DOHH2 (cell line): ENCODE measurements around the gene CDH18.

ENCODE experiments used
- H3F3A ChIP-seq: fragments of 200-600 bp; sonication (generic), shearing (Covaris generic); 2 replicates; pipeline ENCODE4 v1.6.0; 2016; ENCODE audit warnings: antibody characterized with exemption, mild to moderate bottlenecking; ENCODE audit not compliant: control insufficient read depth, insufficient read depth
- H3K27ac ChIP-seq: fragments of 200-600 bp; sonication (generic); 2 replicates; pipeline ENCODE4 v1.5.1; 2014; ENCODE audit warnings: low read depth, mild to moderate bottlenecking, low read length, moderate library complexity
- H3K27me3 ChIP-seq: fragments of 200-600 bp; sonication (generic); 2 replicates; pipeline ENCODE4 v1.6.1; 2014; ENCODE audit warnings: mild to moderate bottlenecking, low read length, mixed read lengths; ENCODE audit not compliant: control insufficient read depth
- H3K36me3 ChIP-seq: fragments of 200-600 bp; sonication (generic); 2 replicates; pipeline ENCODE4 v1.6.1; 2014; ENCODE audit warnings: mild to moderate bottlenecking, low read length, moderate library complexity, mixed read lengths; ENCODE audit not compliant: control insufficient read depth
- H3K4me1 ChIP-seq: fragments of 200-600 bp; sonication (generic); 2 replicates; pipeline ENCODE4 v1.6.1; 2014; ENCODE audit warnings: mild to moderate bottlenecking, low read length, mixed read lengths; ENCODE audit not compliant: control insufficient read depth
- H3K4me2 ChIP-seq: fragments of 200-600 bp; sonication (generic); 2 replicates; pipeline ENCODE4 v1.6.0; 2014; ENCODE audit warnings: mild to moderate bottlenecking, low read length, moderate library complexity
- H3K4me3 ChIP-seq: fragments of 200-600 bp; sonication (generic); 2 replicates; pipeline ENCODE4 v1.5.1; 2014; ENCODE audit warnings: mild to moderate bottlenecking, low read length, mixed read lengths
- H3K79me2 ChIP-seq: fragments of 200-600 bp; sonication (generic); 2 replicates; pipeline ENCODE4 v1.6.1; 2014; ENCODE audit warnings: mild to moderate bottlenecking, low read length, mixed read lengths; ENCODE audit not compliant: control insufficient read depth
- H3K9me2 ChIP-seq: fragments of 200-600 bp; sonication (generic); replicated peaks from 2 replicates; pipeline ENCODE4 v1.6.1; 2014; ENCODE audit warnings: mild to moderate bottlenecking, low read length, mixed read lengths; ENCODE audit not compliant: control insufficient read depth
- H3K9me3 ChIP-seq: fragments of 200-600 bp; sonication (generic); 2 replicates; pipeline ENCODE4 v1.6.1; 2014; ENCODE audit warnings: antibody characterized with exemption, low read length, mixed read lengths; ENCODE audit not compliant: control insufficient read depth, insufficient read depth
- H4K20me1 ChIP-seq: fragments of 200-600 bp; sonication (generic); 2 replicates; pipeline ENCODE4 v1.6.0; 2014; ENCODE audit warnings: low read depth, mild to moderate bottlenecking, antibody characterized with exemption, low read length, moderate library complexity; ENCODE audit not compliant: control insufficient read depth, insufficient read depth
- EZH2phosphoT487 ChIP-seq: fragments of 200-600 bp; sonication (generic); IDR thresholded peaks from 2 replicates; pipeline ENCODE4 v1.6.1; 2017; ENCODE audit warnings: borderline replicate concordance, mild to moderate bottlenecking, antibody characterized with exemption, low read length, moderate library complexity, mixed read lengths
- TF ChIP-seq, protein P1 (sequence below): fragments of 200-600 bp; sonication (generic); IDR thresholded peaks from one replicate; pipeline ENCODE4 v1.5.1; 2014; ENCODE audit warnings: antibody characterized with exemption, mild to moderate bottlenecking, low read depth, low read length; ENCODE audit not compliant: poor library complexity, severe bottlenecking

The CDH18 gene

DNA sequence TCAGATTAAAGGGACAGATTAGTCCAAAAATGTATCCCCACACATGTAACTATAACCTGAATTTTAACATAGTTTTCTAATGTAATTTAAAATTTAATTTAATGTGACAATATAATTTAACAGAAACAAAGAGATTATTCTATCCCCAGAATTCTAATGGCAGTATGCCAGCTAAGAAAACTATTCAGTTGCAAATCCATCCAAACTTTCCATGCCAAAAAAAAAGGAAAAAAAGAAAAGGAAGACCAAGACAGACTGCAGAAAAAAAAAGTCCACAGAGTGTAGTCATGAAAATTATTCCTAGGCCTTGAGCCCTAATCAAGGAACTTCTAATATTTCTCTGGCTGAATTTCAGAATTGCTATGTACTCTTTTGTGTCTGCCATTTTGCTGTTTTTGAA is 217.6 kb downstream of the CDH18 start:
- H3K4me3 ChIP-seq: no peak overlapping the region
- TF ChIP-seq, protein P1, sequence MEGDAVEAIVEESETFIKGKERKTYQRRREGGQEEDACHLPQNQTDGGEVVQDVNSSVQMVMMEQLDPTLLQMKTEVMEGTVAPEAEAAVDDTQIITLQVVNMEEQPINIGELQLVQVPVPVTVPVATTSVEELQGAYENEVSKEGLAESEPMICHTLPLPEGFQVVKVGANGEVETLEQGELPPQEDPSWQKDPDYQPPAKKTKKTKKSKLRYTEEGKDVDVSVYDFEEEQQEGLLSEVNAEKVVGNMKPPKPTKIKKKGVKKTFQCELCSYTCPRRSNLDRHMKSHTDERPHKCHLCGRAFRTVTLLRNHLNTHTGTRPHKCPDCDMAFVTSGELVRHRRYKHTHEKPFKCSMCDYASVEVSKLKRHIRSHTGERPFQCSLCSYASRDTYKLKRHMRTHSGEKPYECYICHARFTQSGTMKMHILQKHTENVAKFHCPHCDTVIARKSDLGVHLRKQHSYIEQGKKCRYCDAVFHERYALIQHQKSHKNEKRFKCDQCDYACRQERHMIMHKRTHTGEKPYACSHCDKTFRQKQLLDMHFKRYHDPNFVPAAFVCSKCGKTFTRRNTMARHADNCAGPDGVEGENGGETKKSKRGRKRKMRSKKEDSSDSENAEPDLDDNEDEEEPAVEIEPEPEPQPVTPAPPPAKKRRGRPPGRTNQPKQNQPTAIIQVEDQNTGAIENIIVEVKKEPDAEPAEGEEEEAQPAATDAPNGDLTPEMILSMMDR: no peak
- no peaks in the 10 kb centered on the region for H3K9me2 ChIP-seq
- no peaks in the 10 kb centered on the region for H3K4me1 ChIP-seq
- H3K79me2 ChIP-seq: no peaks in the 10 kb centered on the region
- H3K9me3 ChIP-seq: no peaks in the 10 kb centered on the region
- H4K20me1 ChIP-seq: no peaks in the 10 kb centered on the region
- H3K27me3 ChIP-seq: no peaks in the 10 kb centered on the region
- H3K4me2 ChIP-seq: no peak overlapping the region
- H3F3A ChIP-seq: no peaks in the 10 kb centered on the region
- H3K36me3 ChIP-seq: no peaks in the 10 kb centered on the region
- H3K27ac ChIP-seq: no peak overlapping the region

DNA sequence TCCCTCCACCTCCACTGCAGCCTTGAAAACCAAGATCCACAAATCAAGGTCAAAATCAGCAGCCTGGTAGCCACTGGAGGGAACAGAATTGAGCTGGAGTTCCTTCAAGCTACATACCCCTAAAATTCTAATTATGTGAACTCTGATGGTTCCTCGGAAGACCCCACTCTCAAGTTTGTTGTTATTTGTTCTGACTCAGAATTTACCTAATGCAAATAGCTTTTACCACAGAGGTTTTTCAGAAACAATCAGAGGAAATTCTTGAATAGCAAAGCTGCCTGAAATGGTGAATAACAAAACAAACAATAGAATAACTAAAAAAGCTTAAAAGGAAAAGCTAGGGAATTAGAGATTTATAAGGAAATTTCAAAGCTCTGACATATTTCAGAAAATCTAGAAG is 220.0 kb downstream of the CDH18 start:
- H3K4me3 ChIP-seq: no peak overlapping the region
- no peaks in the 10 kb centered on the region for H3K36me3 ChIP-seq
- H3K27ac ChIP-seq: no peak overlapping the region
- no peaks in the 10 kb centered on the region for H3K27me3 ChIP-seq
- H3F3A ChIP-seq: no peaks in the 10 kb centered on the region
- no peaks in the 10 kb centered on the region for H3K9me2 ChIP-seq
- H3K79me2 ChIP-seq: no peaks in the 10 kb centered on the region
- no peaks in the 10 kb centered on the region for H4K20me1 ChIP-seq
- TF ChIP-seq EZH2phosphoT487: no peak
- no peak overlapping the region for H3K4me2 ChIP-seq
- no peaks in the 10 kb centered on the region for H3K9me3 ChIP-seq
- H3K4me1 ChIP-seq: no peaks in the 10 kb centered on the region

DNA sequence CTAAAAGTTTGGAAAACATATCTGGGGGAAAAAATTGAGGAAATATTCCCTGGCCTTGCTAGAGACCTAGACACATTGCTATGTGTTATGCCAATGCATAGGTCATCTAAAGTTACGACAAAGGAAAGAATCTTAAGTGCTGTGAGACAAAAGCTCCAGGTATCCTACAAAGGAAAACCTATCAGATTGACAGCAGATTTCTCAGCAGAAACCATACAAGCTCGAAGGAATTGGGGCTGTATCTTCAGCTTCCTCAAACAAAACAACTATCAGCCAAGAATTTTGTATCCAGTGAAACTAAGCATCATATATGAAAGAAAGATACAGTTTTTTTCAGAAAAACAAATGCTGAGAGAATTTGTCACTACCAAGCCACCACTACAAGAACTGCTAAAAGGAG is 234.4 kb downstream of the CDH18 start:
- no peak overlapping the region for H3K4me3 ChIP-seq
- no peak for TF ChIP-seq EZH2phosphoT487
- TF ChIP-seq, protein P1: no peak
- no peaks in the 10 kb centered on the region for H4K20me1 ChIP-seq

DNA sequence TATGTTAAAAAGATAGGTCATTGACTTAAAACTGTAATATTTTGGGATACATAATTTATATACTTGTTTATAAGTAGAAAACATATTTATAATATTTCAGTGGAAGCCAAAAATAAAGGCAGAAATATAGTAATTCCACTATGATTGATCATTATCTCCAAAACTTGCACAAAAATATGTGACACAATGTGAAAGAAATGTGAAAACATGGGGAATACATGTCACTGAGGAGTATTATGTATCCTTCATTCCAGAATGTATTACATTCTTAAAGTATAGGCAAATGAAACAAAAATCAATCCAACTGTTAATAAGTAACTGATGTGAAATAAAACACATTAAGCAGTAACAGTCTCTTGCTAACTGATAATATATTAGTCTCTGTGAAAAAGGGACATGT is 236.7 kb downstream of the CDH18 start:
- H3K79me2 ChIP-seq: no peaks in the 10 kb centered on the region
- H3K9me3 ChIP-seq: no peaks in the 10 kb centered on the region
- no peaks in the 10 kb centered on the region for H3K36me3 ChIP-seq
- no peak for TF ChIP-seq EZH2phosphoT487
- TF ChIP-seq, protein P1: no peak
- H3K4me1 ChIP-seq: no peaks in the 10 kb centered on the region
- no peaks in the 10 kb centered on the region for H3K9me2 ChIP-seq
- no peaks in the 10 kb centered on the region for H3F3A ChIP-seq
- no peak overlapping the region for H3K27ac ChIP-seq
- no peaks in the 10 kb centered on the region for H3K27me3 ChIP-seq
- no peak overlapping the region for H3K4me3 ChIP-seq
- H3K4me2 ChIP-seq: no peak overlapping the region
- no peaks in the 10 kb centered on the region for H4K20me1 ChIP-seq

More for the DNA sequence above, 234.4 kb downstream of the CDH18 start:
- no peaks in the 10 kb centered on the region for H3F3A ChIP-seq
- H3K4me2 ChIP-seq: no peak overlapping the region
- H3K27ac ChIP-seq: no peak overlapping the region
- H3K36me3 ChIP-seq: no peaks in the 10 kb centered on the region
- no peaks in the 10 kb centered on the region for H3K9me2 ChIP-seq
- H3K27me3 ChIP-seq: no peaks in the 10 kb centered on the region
- H3K4me1 ChIP-seq: no peaks in the 10 kb centered on the region
- no peaks in the 10 kb centered on the region for H3K9me3 ChIP-seq
- H3K79me2 ChIP-seq: no peaks in the 10 kb centered on the region
